ENCODE data around the gene CALCOCO1.

DNA sequence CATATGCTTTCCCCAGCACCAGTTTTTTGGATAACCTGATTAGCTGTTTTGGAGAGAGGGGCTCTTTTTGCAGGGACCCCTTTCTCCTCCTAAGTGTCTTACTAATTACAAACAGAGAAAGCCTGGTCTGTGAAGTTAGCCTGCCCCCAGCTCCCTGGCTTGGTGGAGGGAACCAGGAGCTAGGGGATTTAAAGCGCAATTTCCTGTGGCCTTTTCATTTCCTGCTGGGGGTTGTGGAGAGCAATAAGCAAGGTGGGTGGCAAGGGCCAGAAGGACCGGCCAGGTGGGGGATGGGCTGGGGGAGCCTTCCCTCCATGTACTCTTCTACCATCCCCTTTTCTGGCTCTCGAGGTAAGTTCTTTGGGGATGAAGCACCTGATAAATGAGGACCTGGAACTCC lies 28.6 kb upstream of the CALCOCO1 start:
- no peak for TF ChIP-seq POLR2A (IDR thresholded peaks at IDR 0.05)
- TF ChIP-seq, protein P1, sequence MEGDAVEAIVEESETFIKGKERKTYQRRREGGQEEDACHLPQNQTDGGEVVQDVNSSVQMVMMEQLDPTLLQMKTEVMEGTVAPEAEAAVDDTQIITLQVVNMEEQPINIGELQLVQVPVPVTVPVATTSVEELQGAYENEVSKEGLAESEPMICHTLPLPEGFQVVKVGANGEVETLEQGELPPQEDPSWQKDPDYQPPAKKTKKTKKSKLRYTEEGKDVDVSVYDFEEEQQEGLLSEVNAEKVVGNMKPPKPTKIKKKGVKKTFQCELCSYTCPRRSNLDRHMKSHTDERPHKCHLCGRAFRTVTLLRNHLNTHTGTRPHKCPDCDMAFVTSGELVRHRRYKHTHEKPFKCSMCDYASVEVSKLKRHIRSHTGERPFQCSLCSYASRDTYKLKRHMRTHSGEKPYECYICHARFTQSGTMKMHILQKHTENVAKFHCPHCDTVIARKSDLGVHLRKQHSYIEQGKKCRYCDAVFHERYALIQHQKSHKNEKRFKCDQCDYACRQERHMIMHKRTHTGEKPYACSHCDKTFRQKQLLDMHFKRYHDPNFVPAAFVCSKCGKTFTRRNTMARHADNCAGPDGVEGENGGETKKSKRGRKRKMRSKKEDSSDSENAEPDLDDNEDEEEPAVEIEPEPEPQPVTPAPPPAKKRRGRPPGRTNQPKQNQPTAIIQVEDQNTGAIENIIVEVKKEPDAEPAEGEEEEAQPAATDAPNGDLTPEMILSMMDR (IDR thresholded peaks at IDR 0.05) = no peak

Measured in uterus (tissue), 2 donors.